Erythroblast (primary cell): ENCODE measurements around the gene CD300LB.

Experiments
- GATA1 ChIP-seq: IDR thresholded peaks from 2 replicates; pipeline ENCODE4 v1.6.1; 2011; ENCODE audit warnings: low read depth, mild to moderate bottlenecking, control low read depth, low read length, moderate library complexity
- POLR2A ChIP-seq: IDR thresholded peaks from 2 replicates; pipeline ENCODE4 v1.6.1; 2011; ENCODE audit warnings: mild to moderate bottlenecking, low read length

- no peak for TF ChIP-seq POLR2A
- no peak for TF ChIP-seq GATA1
Observed at GRCh38 chr17:74543891-74544760, 12.9 kb upstream of the CD300LB start.
